WERI-Rb-1 (cell line): Measurements from ENCODE around the gene MGAT3.

Experiments
- DNase-seq: peaks from one replicate; pipeline ENCODE4 v3.0.0-alpha.2; 2020
- H3K27ac ChIP-seq: fragments of 250-450 bp; sonication (Bioruptor Pico); 2 replicates; pipeline ENCODE4 v1.5.1; 2020; ENCODE audit warnings: mild to moderate bottlenecking, moderate library complexity
- H3K27me3 ChIP-seq: fragments of 250-450 bp; sonication (Bioruptor Pico); 2 replicates; pipeline ENCODE4 v1.5.1; 2021; ENCODE audit warnings: mild to moderate bottlenecking, low read depth, moderate library complexity; ENCODE audit not compliant: insufficient read depth, severe bottlenecking
- H3K36me3 ChIP-seq: fragments of 250-450 bp; sonication (Bioruptor Pico); 2 replicates; pipeline ENCODE4 v1.5.1; 2020; ENCODE audit warnings: mild to moderate bottlenecking, moderate library complexity
- H3K4me3 ChIP-seq: 2 replicates; pipeline ENCODE4 v1.5.1; 2011; ENCODE audit warnings: low read depth, mild to moderate bottlenecking, control low read depth, low read length
- H3K9me3 ChIP-seq: fragments of 250-450 bp; sonication (Bioruptor Pico); 2 replicates; pipeline ENCODE4 v1.5.1; 2021; ENCODE audit warnings: mild to moderate bottlenecking, moderate library complexity; ENCODE audit not compliant: severe bottlenecking
- TF ChIP-seq, protein P1 (sequence below): IDR thresholded peaks from 2 replicates; pipeline ENCODE4 v1.5.1; 2011; ENCODE audit warnings: low read depth, mild to moderate bottlenecking, control low read depth, inconsistent platforms, low read length

MGAT3 gene

DNA sequence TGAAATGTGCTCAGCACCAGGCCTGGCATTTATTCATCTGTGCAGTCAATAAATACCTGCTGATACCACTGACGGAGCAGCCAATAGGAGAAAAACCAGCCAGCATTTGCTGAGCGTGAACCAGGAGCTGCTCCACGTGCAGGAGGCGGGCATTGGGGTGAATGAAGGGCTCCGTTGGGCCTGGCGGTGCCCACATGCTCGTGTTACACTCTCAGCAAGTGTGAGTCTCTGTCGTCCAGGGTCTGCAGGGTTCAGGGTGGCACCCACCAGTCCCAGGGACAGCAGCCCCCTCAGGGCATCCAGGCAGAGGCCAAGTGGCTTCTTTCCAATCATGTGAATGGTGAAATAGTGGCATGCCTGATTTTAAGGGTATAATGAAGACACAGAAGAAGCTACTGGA is 79.9 kb downstream of the MGAT3 start:
- H3K36me3 ChIP-seq = 0 out of 2 replicates have a peak, but pooled peaks cover 2% of the 10 kb centered on the region
- H3K4me3 ChIP-seq = no peak overlapping the region
- no peak overlapping the region for H3K27ac ChIP-seq
- TF ChIP-seq, protein P1, sequence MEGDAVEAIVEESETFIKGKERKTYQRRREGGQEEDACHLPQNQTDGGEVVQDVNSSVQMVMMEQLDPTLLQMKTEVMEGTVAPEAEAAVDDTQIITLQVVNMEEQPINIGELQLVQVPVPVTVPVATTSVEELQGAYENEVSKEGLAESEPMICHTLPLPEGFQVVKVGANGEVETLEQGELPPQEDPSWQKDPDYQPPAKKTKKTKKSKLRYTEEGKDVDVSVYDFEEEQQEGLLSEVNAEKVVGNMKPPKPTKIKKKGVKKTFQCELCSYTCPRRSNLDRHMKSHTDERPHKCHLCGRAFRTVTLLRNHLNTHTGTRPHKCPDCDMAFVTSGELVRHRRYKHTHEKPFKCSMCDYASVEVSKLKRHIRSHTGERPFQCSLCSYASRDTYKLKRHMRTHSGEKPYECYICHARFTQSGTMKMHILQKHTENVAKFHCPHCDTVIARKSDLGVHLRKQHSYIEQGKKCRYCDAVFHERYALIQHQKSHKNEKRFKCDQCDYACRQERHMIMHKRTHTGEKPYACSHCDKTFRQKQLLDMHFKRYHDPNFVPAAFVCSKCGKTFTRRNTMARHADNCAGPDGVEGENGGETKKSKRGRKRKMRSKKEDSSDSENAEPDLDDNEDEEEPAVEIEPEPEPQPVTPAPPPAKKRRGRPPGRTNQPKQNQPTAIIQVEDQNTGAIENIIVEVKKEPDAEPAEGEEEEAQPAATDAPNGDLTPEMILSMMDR = no peak
- DNase-seq = no peak
- no peaks in the 10 kb centered on the region for H3K27me3 ChIP-seq
- H3K9me3 ChIP-seq = no peaks in the 10 kb centered on the region

DNA sequence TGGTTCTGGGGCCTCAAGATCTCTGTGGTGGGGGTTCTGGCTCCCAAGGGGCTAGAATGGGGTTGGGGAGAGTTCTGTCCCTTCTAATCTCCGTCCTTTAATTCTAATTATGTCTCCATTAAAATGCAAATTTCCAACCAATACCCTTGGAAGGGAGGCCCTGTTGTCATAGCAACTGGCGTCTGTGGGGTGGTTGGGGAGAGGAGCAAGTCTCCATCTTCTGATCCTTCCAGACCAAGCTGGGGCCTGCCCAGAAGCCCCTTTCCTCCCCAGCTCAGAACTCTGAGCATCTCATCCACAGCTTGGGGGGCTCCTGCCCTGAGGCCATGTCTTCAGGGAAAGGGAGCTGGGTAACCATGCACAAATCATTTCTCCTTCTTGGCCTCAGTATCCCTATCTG is 81.2 kb downstream of the MGAT3 start:
- TF ChIP-seq, protein P1 = no peak
- Histone ChIP-seq H3K27me3 (no peaks in the 10 kb centered on the region), H3K9me3 (no peaks in the 10 kb centered on the region), H3K27ac (no peak overlapping the region), H3K4me3 (no peak overlapping the region), H3K36me3 (no peaks in the 10 kb centered on the region)
- DNase-seq = no peak
